Stimulated activated CD8-positive, alpha-beta memory T cell treated with anti-CD3 and anti-CD28 coated beads, Interleukin-4, amount 100 ng/mL, for 24 hours (primary cell): ENCODE measurements around the gene KLHL2.
"Not testable (repeated sequence)": the region's sequence is repeated elsewhere in the genome, so short reads cannot be mapped to it uniquely, and the experiment has no call there.

Source experiments
- DNase-seq: peaks from one replicate; pipeline ENCODE4 v3.0.0-alpha.2; 2020; ENCODE audit warnings: low read depth

KLHL2 gene

GRCh38 chr4:165234766-165235165 is 27.4 kb downstream of the KLHL2 start:
- DNase-seq = no peak

DNA sequence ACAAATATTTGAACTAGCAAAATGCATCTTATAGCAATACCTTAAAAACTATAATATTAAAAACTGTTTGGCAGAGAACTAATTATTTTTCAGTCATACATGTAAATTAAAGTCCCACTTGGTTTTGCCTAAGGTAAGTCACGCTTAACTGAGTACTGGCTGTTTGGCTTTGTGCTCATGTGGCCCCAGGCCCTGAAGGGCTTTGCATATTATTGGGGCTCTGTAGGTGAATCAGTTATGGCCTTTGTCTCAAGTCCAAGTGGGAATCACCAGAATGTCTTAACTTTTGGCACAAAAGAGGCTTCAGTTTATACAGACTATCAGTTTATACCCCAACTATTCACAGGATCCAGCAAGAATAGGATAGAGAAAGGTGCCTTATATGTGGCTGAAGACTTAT is 29.5 kb downstream of the KLHL2 start:
- not testable (repeated sequence) for DNase-seq

- DNase-seq = not testable (repeated sequence)
Observed at GRCh38 chr4:165238041-165238640, 30.8 kb downstream of the KLHL2 start.

DNA sequence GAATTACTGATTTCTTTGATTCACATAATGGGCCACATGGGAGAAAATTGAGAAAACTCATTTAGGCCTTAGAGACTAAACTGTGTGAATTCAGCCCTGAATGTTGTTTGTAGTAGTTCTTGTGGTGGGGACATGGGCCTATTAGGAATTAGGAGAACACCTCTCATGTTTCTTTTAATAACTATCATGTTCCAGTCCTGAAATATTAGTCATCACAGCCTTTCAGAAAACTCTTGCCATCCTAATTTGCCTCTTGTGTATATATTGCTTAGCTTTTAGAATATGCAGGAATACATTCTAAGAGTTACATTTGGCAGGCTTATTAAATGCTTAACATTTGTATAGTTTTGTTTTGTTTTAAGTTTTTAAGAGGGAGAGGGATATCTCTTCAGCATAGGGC is 33.4 kb downstream of the KLHL2 start:
- DNase-seq = not testable (repeated sequence)

- not testable (repeated sequence) for DNase-seq
Observed at GRCh38 chr4:165244148-165244547, 36.8 kb downstream of the KLHL2 start.

DNA sequence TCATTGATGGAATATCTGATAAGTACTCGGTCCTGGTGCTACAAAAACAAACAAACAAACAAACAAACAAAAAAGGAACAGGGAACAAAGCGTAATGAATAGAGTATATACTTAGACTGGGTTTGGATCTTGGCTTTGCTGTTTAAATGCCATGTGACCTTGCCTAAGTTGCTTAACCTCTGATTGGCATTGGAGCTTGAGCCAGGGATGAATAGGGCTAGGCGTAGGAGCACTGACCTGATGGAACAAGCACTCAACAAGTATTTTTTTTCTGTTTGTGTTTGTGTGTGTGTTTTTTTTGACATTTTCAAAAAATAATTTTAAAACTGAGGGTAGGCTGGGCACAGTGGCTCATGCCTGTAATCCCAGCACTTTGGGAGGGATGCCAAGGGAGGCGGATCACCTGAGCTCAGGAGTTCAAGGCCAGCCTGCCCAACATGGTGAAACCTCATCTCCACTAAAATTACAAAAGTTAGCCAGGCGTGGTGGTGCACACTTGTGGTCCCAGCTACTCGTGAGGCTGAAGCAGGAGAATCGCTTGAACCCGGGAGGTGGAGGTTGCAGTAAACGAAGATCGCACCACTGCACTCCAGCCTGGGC is 37.3 kb downstream of the KLHL2 start:
- not testable (repeated sequence) for DNase-seq

GRCh38 chr4:165248102-165248501 is 40.7 kb downstream of the KLHL2 start:
- no peak for DNase-seq

GRCh38 chr4:165248904-165249303 is 41.5 kb downstream of the KLHL2 start:
- DNase-seq = not testable (repeated sequence)

DNA sequence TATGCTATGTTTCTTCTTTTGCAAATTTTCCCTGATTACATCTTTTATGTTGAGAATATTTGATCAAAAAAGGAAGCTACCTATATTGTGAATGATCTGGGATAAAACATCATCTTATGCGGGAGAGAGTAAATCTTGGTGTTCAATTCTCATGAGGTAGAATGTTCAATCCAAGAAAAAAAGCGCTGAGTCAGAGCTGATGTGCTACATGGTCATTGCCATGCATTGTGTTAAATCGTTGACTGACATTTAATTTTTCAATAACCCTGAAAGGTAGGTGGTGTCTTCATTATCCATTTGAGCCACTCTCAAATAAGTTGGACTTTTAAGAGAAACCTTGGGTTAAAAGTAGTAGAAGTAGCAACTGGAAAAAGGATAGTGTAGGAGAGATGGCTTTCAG is 47.4 kb downstream of the KLHL2 start:
- not testable (repeated sequence) for DNase-seq

DNA sequence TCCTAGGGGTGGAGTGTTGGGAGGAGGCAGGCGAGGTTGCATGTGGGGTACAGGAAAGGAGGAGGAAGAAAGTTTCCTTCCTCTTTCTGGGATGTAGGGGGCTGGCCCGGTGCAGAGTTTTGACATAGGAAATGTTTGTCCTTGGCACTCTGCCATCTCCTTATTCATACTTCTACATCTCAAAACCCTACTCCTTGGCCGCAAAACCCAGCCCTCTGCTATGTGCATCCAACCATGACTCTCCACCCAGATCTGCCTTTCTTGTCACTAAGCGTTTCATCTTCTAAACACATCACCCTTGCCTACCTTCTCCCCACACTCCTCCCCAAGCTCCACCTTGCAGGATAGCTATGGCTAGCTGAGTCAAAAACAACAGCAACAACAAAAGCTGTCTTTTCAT is 48.1 kb downstream of the KLHL2 start:
- peak; percentile 16 for DNase-seq

DNA sequence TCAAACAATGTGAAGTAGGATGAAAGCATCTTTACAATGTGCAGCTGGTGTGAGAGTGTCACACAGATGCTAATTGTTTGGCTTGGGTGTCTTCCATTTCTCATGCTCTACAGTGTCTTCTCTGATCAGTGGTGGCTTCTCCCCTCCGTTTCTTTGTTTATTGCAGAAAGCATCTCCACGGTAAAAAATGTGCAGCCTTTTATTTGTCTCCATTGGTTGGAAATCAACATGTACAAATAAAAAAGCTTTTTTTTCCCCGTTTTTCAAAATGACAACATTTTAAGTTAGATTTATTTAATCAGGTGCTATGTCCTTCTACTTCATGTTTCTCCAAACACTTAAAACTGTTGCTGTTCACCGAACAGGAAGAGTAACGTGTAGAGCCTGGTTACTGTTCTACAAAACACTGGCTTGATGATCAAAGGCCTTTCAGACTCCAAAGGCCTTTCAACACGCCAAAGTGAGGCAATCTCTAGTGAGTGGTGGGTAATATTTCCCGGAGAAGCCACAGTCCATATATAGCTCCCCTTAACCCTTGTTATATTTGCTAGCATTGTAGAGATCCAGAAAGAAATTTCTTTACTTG is 48.8 kb downstream of the KLHL2 start:
- DNase-seq = not testable (repeated sequence)

DNA sequence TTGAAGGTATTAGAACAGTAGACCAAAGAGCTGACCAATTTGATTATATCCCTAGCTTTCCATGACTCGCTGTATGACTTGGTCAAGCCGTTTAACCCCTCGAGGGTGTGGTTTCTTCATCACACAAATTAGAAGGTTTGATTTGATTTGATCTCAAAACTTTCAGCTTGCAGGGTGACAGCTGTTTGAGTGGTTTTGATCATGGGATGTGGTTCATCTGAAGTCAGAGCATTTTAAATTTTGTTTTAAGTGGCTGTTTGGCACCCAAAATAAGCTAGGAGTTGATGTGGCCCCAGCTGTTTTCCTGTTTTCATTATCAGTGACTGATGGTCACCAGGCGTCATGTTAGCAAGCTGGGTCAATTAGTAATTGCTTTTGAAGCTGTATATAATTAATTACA is 52.4 kb downstream of the KLHL2 start:
- DNase-seq = not testable (repeated sequence)

- not testable (repeated sequence) for DNase-seq
Observed at GRCh38 chr4:165262306-165262705, 54.9 kb downstream of the KLHL2 start.

DNA sequence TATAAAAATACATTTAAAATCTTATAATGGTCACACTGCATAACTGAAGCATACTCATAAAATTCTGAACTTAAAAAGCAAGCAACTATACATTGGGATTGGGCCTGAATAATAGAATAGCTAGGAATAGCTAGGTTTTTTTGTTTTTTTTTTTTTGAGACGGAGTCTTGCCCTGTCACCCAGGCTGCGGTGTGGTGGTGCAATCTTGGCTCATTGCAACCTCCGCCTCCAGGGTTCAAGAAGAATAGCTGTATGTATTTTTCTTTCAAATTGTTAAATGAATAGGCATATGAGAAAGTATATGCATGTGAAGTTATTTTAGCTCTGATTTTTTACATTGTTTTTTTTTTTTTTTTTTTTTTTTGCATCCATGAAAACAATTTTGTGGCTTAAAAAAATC is 56.1 kb downstream of the KLHL2 start:
- not testable (repeated sequence) for DNase-seq

DNA sequence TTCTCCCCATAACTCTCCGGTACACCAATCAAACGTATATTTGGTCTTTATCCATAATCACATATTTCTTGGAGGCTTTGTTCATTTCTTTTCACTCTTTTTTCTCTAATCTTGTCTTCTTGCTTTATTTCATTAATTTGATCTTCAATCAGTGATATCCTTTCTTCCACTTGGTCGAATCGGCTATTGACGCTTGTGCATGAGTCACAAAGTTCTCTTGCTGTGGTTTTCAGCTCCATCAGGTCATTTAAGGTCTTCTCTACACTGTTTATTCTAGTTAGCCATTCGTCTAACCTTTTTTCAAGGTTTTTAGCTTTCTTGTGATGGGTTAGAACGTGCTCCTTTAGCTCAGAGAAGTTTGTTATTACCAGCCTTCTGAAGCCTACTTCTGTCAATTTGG is 62.6 kb downstream of the KLHL2 start:
- not testable (repeated sequence) for DNase-seq

DNA sequence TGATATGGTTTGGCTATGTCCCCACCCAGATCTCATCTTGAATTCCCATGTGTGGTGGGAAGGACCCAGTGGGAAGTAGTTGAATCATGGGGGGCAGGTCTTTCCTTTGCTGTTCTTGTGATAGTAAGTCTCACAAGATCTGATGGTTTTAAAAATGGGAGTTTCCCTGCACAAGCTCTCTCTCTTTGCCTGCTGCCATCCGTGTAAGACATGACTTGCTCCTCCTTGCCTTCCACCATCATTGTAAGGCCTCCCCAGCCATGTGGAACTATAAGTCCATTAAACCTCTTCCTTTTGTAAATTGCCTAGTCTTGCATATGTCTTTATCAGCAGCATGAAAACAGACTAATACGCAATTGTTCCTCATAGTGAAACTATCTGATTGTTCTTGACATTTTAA is 66.1 kb downstream of the KLHL2 start:
- not testable (repeated sequence) for DNase-seq

DNA sequence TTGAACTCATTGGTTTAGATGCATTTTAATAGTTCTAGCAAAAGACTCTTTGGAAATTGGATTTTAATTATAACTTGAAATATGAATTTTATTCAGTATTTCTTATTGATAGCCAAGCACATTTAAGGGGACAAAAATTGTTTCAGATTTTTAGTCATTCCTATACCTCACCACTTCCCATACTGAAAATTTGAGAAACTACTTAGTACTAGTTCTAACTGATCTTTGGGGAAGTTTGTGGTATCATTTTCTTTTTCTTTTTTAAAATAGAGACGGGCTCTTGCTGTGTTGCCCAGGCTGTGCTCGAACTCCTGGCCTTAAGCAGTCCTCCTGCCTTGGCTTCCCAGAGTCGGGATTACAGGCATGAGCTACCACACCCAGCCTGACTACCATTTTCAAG is 68.0 kb downstream of the KLHL2 start:
- DNase-seq = not testable (repeated sequence)

- not testable (repeated sequence) for DNase-seq
Observed at GRCh38 chr4:165279531-165279930, 72.2 kb downstream of the KLHL2 start.

GRCh38 chr4:165284697-165285096 is 77.3 kb downstream of the KLHL2 start:
- DNase-seq = not testable (repeated sequence)

DNA sequence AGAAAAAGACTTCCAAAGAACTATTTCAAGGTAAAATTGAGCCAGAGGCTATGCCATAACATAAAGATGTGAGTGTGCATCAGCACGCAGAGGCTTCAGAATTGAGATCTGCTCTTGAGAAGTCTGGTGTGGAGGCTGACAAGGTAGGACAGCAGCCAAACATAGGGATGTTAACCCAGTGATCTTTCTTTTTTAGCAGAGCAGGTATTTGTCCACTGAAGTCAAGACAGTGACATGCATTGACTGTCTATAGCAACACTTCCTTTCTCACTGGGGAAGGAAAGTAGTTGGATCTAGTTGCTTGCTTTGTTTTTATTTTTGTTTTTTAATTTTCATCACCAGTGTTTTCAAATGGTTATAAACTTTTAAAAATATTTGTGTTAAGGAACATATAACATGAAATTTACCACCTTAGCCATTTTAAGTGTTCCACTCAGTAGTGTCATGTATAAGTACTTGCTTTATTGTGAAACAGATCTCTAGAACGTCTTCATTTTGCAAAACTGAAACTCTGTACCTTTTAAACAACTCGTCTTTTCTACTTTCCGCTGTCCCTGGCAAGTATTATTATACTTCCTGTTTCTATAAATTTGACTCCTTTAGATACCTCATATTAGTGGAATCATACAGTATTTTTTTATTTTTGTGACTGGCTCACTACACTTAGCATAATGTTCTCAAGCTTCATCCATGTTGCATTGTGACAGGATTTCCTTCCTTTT is 79.4 kb downstream of the KLHL2 start:
- not testable (repeated sequence) for DNase-seq

DNA sequence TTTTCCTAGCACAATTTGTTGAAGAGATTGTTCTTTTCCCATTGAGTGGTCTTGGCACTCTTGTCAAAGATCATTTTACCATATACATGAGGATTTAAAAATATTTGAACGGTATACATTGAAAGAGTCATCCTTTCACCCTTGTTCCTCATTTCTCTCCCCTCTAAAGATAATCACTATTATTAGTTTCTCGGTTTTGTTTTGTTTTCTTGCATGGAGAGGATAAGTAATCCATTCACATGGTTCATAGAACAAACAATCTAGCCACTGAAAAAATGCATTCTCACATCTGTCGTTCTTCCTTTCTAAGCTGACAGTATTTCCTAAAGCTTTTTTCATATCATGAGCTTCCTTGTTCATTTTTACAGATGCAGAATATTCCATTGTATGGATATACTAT is 80.9 kb downstream of the KLHL2 start:
- DNase-seq = no peak

GRCh38 chr4:165288639-165289422 is 81.5 kb downstream of the KLHL2 start:
- DNase-seq = no peak
